ENCODE results near the gene IKBKG.

The IKBKG gene

DNA sequence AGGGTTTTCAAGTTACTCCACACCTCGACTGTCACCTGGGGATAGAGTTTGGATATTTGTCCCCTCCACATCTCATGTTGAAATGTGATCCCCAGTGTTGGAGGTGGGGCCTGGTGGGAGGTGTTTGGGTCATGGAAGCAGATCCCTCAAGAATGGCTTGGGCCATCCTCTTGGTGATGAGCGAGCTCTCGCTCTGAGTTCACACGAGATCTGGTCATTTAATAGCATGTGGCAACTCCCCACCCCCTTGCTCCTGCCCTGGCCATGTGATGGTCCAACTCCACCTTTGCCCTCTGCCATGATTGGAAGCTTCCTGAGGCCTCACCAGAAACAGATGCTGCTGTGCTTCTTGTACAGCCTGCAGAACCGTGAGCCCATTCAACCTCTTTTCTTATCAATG is 45.8 kb downstream of the IKBKG start:
- POLR2A ChIA-PET, result no interaction called here
- DNase-seq (ENCODE audit: extremely low spot score), result no peak
- TF ChIP-seq, protein P1, sequence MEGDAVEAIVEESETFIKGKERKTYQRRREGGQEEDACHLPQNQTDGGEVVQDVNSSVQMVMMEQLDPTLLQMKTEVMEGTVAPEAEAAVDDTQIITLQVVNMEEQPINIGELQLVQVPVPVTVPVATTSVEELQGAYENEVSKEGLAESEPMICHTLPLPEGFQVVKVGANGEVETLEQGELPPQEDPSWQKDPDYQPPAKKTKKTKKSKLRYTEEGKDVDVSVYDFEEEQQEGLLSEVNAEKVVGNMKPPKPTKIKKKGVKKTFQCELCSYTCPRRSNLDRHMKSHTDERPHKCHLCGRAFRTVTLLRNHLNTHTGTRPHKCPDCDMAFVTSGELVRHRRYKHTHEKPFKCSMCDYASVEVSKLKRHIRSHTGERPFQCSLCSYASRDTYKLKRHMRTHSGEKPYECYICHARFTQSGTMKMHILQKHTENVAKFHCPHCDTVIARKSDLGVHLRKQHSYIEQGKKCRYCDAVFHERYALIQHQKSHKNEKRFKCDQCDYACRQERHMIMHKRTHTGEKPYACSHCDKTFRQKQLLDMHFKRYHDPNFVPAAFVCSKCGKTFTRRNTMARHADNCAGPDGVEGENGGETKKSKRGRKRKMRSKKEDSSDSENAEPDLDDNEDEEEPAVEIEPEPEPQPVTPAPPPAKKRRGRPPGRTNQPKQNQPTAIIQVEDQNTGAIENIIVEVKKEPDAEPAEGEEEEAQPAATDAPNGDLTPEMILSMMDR (IDR thresholded peaks at IDR 0.05; ENCODE audit: control extremely low read depth, extremely low read depth, low read depth, missing control alignments), result no peak
- CTCF ChIA-PET, result no interaction called here

DNA sequence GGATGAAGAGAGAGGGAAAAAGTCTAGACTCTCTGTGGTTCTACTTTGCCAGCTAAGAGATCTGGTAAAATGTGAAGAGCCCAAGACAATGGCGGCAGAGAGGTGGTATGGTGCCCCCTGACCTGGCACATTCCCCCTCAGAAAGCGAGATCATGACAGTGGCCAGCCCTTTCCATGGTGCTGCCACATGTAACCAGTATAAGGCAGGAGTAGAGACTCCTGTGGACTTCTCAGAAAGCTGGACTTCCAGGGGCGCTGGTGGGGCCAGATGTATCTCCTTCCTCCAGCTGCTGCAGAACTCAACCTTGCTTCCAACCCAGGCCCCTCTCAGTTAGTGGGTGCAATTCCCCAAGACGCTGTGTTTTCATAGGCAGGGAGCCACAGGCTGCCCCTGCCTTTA is 47.1 kb downstream of the IKBKG start:
- TF ChIP-seq, protein P1 (IDR thresholded peaks at IDR 0.05; ENCODE audit: control extremely low read depth, extremely low read depth, low read depth, missing control alignments), result no peak
- DNase-seq (ENCODE audit: extremely low spot score), result no peak
- ChIA-PET CTCF (no interaction called here), POLR2A (no interaction called here)

DNA sequence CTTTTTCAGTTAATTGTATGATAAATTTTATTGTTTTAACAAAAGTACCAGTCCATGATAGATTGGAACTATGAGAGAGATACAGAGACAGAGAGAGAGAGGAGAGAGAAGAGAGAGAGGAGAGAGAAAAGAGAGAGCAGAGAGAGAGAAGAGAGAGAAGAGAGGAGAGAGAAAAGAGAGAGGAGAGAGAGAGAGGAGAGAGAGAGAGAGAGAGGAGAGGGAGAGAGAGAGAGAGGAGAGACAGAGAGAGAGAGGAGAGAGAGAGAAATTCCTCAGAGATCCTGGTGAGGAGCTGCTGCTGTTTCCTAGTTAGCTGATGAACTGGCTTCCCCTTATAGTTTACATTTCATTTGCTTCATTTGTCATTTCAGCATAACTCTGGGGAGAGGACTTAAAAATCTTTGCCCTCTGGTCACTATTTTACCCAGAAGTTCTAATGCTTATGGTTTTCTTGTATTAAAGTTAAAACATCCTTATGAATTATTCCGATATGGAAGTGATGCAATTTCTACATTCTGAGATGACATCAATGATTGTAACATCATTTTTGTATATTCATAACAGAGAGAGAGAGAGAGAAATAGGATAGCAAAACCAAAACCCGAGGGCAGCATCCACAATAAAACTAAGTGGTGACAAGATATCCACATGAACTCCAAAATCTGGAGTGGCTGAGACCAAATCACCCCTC is 48.3 kb downstream of the IKBKG start:
- no peak for DNase-seq (ENCODE audit: extremely low spot score)
- POLR2A ChIA-PET, result no interaction called here
- TF ChIP-seq, protein P1 (IDR thresholded peaks at IDR 0.05; ENCODE audit: control extremely low read depth, extremely low read depth, low read depth, missing control alignments), result no peak
- CTCF ChIA-PET, result no interaction called here

DNA sequence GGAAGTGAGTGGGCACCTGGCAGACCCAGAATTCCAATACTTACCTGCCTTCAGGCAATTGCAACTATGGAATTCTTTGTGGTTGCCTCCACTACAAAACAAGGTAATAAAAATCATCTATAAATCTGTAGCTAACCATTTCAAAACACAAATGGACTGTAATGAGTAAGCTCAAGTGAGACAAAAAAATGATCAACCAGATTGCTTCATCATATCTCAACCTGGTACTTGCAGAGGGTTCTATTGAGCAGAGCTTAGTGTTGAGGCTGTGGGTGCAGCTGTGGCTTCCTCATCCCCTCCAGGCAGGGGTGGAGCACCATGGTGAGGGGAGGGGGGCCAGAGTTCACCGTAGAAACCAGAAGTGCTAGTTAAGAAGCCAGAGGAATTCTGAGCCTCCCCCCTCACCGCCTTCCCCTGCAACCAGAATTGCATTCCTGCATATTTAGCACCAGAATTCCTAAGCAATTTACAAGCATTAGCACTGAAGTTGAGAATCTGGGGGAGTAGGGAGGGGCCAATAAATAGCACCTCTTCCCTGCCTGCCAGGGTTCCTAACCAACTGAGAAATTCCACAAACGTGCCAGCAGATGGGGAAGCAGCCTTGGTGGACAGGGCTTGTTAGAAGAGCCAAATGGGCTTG is 49.0 kb downstream of the IKBKG start:
- CTCF ChIA-PET, result no interaction called here
- DNase-seq (ENCODE audit: extremely low spot score), result peak; percentile 2
- POLR2A ChIA-PET, result no interaction called here
- TF ChIP-seq, protein P1 (IDR thresholded peaks at IDR 0.05; ENCODE audit: control extremely low read depth, extremely low read depth, low read depth, missing control alignments), result no peak

DNA sequence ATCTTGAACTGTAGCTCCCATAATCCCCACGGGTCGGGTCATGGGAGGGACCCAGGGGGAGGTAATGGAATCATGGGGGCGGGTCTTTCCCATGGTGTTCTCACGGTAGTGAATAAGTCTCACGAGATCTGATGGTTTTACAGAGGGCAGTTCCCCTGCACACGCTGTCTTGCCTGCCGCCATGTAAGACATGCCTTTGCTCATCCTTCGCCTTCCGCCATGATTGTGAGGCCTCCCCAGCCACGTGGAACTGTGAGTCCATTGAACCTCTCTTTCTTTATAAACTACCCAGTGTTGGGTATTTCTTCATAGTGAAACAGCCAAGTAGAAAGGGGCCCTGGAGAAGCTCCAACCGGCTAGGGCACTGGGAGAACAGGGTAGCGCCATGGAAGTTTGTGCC is 49.8 kb downstream of the IKBKG start:
- DNase-seq (ENCODE audit: extremely low spot score), result no peak
- TF ChIP-seq, protein P1 (IDR thresholded peaks at IDR 0.05; ENCODE audit: control extremely low read depth, extremely low read depth, low read depth, missing control alignments), result no peak
- ChIA-PET CTCF (no interaction called here), POLR2A (no interaction called here)

DNA sequence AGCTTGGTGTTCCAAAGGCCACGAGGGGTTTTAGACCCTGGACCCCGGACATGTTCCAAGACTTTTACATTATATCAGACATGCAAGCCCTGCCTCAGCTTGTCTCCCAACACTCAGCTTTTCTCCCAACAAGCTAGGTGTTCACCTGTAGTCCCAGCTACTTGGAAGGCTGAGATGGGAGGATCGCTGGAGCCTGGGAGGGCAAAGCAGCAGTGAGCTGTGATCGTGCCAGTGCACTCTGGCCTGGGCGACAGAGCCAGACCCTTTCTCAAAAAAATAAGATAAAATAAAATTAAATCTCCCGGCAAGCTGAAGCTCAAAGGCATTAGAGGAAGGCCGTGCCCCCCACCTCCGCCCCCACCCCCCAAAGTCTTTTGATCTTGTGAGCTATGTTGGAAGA is 51.2 kb downstream of the IKBKG start:
- no peak for DNase-seq (ENCODE audit: extremely low spot score)
- TF ChIP-seq, protein P1 (IDR thresholded peaks at IDR 0.05; ENCODE audit: control extremely low read depth, extremely low read depth, low read depth, missing control alignments), result no peak
- POLR2A ChIA-PET, result no interaction called here
- CTCF ChIA-PET, result no interaction called here
